Parathyroid adenoma (tissue), 2 donors: ENCODE results near the gene SKI.
"Not testable (repeated sequence)": the region's sequence is repeated elsewhere in the genome, so short reads cannot be mapped to it uniquely, and the experiment has no call there.

Source experiments
- H2AFZ ChIP-seq: fragments of 300-600 bp; sonication (generic); one replicate; pipeline ENCODE4 v1.7.0; 2017; ENCODE audit warnings: antibody characterized with exemption, mild to moderate bottlenecking
- H3K27ac ChIP-seq: fragments of 300-600 bp; sonication (generic); one replicate; pipeline ENCODE4 v1.7.0; 2017
- H3K27me3 ChIP-seq: fragments of 300-600 bp; sonication (generic); one replicate; pipeline ENCODE4 v1.7.0; 2017; ENCODE audit warnings: low read length; ENCODE audit not compliant: control insufficient read depth, insufficient read depth
- H3K36me3 ChIP-seq: fragments of 300-600 bp; sonication (generic); one replicate; pipeline ENCODE4 v1.7.0; 2017; ENCODE audit warnings: low read length; ENCODE audit not compliant: control insufficient read depth, insufficient read depth
- H3K4me1 ChIP-seq: fragments of 300-600 bp; sonication (generic); one replicate; pipeline ENCODE4 v1.7.0; 2017; ENCODE audit warnings: control low read depth
- H3K4me2 ChIP-seq: fragments of 300-600 bp; sonication (generic); one replicate; pipeline ENCODE4 v1.7.0; 2017; ENCODE audit warnings: low read length
- H3K4me3 ChIP-seq: fragments of 300-600 bp; sonication (generic); one replicate; pipeline ENCODE4 v1.7.0; 2017; ENCODE audit warnings: low read depth, low read length
- H3K79me2 ChIP-seq: fragments of 300-600 bp; sonication (generic); one replicate; pipeline ENCODE4 v1.7.0; 2017; ENCODE audit warnings: control low read depth
- H3K9ac ChIP-seq: fragments of 300-600 bp; sonication (generic); one replicate; pipeline ENCODE4 v1.7.0; 2017; ENCODE audit warnings: mild to moderate bottlenecking
- H3K9me3 ChIP-seq: fragments of 300-600 bp; sonication (generic); one replicate; pipeline ENCODE4 v1.7.0; 2017; ENCODE audit warnings: low read length; ENCODE audit not compliant: control insufficient read depth
- TF ChIP-seq, protein P1 (sequence below): fragments of 300-600 bp; sonication (generic); IDR thresholded peaks from one replicate; pipeline ENCODE4 v1.7.0; 2017; ENCODE audit warnings: antibody characterized with exemption, mild to moderate bottlenecking
- donor health status: primary hyperparathyroidism.

Gene SKI

DNA sequence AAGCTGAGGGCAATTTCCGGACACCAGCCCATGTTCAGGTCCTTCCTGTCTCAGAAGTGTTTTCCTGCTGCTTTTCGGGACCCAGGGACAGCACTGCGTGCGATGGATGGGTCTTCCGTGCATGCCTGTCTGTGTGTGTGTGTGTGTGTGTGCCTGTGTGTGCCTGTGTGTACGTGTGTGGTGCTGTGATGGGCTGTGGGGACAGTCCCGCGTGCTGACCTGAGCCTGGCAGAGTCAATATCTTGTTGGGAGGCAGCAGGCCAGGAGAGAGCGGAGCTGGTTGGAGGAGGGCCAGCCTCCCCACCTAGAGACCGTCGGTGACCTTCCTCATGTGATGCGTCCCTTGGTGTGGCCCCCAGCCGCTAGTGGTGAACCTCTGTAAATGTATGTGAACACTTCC, 13.7 kb downstream of the SKI start:
- Histone ChIP-seq H3K4me1 (peaks cover 5% of the 10 kb centered on the region), H3K9ac (no peak overlapping the region), H3K9me3 (no peaks in the 10 kb centered on the region), H3K27ac (no peak overlapping the region), H2AFZ (no peak overlapping the region), H3K79me2 (peaks cover 57% of the 10 kb centered on the region), H3K4me2 (no peak overlapping the region), H3K27me3 (no peaks in the 10 kb centered on the region), H3K36me3 (no peaks in the 10 kb centered on the region), H3K4me3 (no peak overlapping the region)
- TF ChIP-seq, protein P1, sequence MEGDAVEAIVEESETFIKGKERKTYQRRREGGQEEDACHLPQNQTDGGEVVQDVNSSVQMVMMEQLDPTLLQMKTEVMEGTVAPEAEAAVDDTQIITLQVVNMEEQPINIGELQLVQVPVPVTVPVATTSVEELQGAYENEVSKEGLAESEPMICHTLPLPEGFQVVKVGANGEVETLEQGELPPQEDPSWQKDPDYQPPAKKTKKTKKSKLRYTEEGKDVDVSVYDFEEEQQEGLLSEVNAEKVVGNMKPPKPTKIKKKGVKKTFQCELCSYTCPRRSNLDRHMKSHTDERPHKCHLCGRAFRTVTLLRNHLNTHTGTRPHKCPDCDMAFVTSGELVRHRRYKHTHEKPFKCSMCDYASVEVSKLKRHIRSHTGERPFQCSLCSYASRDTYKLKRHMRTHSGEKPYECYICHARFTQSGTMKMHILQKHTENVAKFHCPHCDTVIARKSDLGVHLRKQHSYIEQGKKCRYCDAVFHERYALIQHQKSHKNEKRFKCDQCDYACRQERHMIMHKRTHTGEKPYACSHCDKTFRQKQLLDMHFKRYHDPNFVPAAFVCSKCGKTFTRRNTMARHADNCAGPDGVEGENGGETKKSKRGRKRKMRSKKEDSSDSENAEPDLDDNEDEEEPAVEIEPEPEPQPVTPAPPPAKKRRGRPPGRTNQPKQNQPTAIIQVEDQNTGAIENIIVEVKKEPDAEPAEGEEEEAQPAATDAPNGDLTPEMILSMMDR = no peak

DNA sequence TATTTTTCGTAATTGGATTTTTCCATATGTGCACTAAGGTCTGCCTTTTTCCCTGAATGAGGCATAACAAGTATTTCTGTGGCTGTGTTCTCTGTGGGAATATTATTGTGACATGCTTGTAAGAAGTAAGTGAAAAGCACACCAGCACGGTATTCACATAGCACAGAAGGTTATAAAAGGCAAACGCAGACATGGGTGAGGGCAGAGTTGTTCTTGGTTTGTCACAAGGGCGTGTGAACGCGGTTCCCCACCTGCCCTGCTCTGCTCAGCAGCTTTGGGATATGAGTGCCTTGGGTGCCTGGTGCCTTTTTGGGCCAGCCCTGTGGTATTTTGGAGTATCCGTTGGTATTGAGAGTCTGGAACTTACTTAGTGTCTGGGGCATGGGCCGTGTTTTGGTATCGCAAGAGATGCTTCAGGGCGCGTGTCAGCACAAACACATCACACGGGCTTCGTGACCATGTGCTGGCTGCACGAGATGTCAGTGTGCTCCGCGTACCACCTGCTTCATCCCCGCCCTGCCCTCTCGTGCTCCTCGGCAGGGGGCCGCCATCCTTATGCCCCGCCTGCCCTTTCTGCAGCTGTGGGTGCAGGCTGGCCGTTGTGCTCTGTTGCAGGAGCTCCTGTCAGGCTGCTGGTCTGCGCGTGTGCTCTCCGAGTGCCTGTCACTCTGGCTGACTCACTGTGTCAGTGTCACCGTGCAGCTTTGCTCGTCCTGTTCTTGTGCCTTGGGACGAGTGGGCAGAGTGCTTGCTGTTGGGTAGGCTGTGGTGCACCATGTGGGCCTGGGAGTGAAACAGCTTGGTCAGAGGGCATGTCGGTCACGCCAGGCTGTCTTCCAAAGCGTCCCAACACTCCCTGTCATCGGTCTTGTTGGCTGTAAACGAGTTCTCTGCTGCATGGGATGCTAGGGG, 15.0 kb downstream of the SKI start:
- Histone ChIP-seq H3K4me1 (peaks cover 5% of the 10 kb centered on the region), H3K36me3 (no peaks in the 10 kb centered on the region), H3K9ac (no peak overlapping the region), H3K4me3 (no peak overlapping the region), H2AFZ (no peak overlapping the region), H3K9me3 (no peaks in the 10 kb centered on the region), H3K79me2 (peaks cover 55% of the 10 kb centered on the region), H3K27ac (no peak overlapping the region), H3K4me2 (no peak overlapping the region), H3K27me3 (no peaks in the 10 kb centered on the region)
- TF ChIP-seq, protein P1 = no peak

DNA sequence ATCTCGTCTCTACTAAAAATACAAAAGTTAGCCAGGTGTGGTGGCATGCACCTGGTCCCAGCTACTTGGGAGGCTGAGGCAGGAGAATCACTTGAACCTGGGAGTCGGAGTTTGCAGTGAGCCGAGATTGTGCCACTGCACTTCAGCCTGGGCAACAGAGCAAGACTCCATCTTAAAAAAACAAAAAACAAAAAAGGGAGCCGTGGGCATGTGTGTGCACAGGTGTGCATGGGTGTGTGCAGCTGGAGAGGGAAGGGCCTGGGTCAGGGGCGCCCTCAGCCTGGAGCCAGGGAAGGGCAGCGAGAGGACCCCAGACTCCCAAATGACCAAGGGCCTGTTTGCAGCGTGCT, 18.9 kb downstream of the SKI start:
- H3K27me3 ChIP-seq, H3K4me3 ChIP-seq, H3K4me2 ChIP-seq, H3K9ac ChIP-seq, H3K27ac ChIP-seq, H3K4me1 ChIP-seq, H2AFZ ChIP-seq, H3K9me3 ChIP-seq, H3K36me3 ChIP-seq: not testable (repeated sequence)
- H3K79me2 ChIP-seq = peaks cover 65% of the 10 kb centered on the region

DNA sequence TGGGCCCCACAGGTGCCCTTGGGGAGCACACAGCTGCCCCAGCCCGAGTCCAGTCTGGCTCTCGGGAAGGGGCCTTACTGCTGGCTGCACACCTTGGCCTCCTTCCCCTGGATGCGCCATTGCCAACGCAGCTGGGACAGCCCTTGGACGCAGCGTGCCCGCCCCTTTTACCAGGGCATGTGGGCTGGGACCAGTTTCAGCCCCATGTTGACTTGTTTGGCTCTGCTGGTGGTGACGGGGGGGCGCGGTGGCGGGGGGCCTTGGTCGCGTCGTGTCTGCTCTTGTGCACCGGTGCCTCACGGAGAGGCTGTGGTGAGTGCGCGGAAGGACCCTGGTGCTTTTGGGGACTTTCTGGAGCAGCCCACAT, 19.6 kb downstream of the SKI start:
- Histone ChIP-seq H3K9ac (no peak overlapping the region), H3K27me3 (no peaks in the 10 kb centered on the region), H3K27ac (no peak overlapping the region), H3K36me3 (no peaks in the 10 kb centered on the region), H3K9me3 (no peaks in the 10 kb centered on the region), H2AFZ (no peak overlapping the region), H3K4me2 (no peak overlapping the region), H3K79me2 (peaks cover 64% of the 10 kb centered on the region), H3K4me1 (no peaks in the 10 kb centered on the region), H3K4me3 (no peak overlapping the region)
- TF ChIP-seq, protein P1 = no peak

DNA sequence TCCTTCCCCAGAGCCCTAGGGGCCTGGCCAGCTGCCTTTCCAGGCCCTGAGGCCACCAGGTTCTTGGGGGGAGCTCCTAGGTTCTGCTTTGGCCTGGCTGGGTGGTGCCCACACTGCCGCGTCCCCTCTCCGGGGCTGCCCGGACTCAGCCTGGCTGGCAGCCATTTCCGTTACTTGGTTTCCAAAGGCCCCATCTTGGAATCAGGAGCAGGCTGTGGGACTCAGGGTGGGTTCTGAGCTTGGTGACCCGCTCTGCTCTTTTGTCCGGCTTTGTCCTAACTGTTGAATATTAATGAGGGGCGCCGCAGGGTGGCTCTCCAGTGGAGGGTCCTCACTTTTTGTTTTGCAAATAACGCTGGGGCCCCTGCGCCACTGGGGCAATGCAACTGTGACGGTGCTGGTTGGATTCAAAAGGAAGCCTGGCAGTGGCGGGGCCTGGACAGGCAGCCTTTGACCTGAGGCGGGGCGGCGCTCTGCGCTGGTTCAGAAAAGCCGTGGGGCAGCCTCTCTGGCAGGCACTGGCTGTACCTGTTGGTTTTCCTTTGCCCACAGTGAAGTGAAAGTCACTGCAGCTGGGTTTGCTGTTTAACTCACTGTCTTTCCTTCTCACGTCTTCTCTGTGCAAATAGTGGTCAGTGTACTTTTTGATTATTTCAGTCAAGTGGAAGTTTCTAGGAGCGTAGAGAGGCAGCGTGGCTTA, 20.2 kb downstream of the SKI start:
- TF ChIP-seq, protein P1 = no peak
- no peaks in the 10 kb centered on the region for H3K4me1 ChIP-seq
- H3K9me3 ChIP-seq = no peaks in the 10 kb centered on the region
- no peak overlapping the region for H3K4me2 ChIP-seq
- H2AFZ ChIP-seq = no peak overlapping the region
- no peak overlapping the region for H3K27ac ChIP-seq
- peaks cover 62% of the 10 kb centered on the region for H3K79me2 ChIP-seq
- H3K9ac ChIP-seq = no peak overlapping the region
- H3K36me3 ChIP-seq = no peaks in the 10 kb centered on the region
- H3K27me3 ChIP-seq = no peaks in the 10 kb centered on the region
- H3K4me3 ChIP-seq = no peak overlapping the region
